HPDE6-E6E7 (cell line): Measurements from ENCODE around the gene STOML2.

Source experiments
- DNase-seq: peaks from one replicate; pipeline ENCODE4 v3.0.0; 2011; ENCODE audit warnings: missing footprints; ENCODE audit errors: extremely low spot score

Gene STOML2

DNA sequence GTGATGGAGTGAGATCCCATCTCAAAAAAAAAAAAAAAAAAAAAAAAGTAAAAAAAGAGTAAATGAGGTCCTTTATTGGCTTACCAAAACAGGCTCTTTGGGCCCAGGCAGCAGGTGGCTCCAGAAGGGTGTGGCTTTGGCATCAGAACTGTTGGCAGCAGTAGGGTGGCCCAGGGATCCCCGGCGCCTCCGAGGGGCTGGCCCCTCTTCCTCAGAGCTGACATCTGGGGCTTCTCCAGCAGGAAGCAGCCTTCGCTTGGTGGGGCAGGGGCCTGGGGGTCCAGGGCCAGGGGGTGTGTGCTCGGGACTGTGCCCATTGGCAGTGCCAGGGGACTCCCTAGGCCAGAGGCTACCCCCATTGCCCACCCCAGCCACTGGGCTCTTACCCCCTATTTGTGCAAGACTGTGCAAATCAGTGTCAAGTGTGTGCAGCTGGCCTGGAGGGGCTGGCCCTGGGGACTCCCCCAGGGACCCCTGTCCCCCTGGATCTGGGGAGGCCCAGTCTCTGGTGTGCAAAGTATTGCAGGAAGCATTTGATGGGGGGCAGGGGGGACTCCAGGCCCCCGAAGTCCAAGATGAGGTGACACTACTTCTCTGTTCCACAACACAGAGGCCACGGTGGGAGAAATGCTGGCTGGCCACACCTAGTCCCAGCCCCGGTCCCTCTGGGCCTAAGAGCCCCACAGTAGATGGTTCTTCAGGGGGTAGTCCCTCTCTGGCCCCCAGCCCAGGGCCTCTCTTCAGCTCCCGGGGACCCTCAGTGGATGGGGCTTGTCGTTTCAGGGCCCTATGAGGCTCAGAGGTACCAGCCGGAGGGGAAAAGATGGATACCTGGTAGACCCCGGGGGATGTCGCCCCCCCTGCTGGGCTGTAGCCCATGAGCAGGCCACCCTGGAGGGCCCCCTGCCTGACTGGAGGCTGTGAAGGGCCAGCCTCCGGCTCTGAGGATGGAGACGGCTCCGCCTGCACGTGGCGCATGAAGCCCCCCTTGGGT is 4.7 kb upstream of the STOML2 start:
- DNase-seq: no peak

DNA sequence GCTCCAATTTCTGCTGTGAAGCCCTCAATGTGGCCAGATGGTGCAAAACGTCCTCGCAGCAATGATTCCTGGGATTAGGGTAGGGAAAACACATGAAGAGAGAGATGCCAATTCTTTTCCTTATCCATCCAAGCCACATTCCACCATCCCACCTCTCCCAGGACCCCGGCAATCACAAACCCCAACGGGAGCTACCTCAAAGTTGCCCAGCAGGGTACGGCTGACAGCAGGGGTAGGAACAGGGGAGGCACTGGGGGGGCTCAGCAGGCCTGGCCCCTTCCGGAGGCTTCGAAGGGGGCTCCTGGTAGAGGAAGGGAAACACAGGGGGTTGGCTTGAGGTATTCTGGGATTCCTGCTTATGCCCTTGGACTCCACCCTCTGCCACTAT is 3.4 kb upstream of the STOML2 start:
- DNase-seq: no peak

GRCh38 chr9:35105571-35106342 is 2.8 kb upstream of the STOML2 start:
- DNase-seq: no peak

DNA sequence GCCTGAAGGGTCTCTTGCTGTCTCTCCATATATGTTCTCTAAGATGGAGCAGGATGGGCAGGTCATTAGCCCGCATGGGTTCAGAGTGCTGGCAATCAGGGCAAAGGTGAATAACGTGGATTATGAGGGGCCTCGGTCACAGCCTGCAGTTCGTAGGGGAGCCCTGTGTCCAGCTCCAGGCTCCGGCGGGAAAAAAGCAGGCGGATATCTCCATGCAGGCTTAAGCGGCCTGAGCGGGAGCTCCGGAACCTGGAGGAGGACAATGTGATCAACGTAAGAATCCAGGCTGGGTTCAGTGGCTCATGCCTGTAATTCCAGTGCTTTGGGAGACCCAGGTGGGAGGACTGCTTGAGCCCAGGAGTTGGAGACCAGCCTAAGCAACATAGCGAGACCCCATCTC is 2.2 kb upstream of the STOML2 start:
- no peak for DNase-seq

GRCh38 chr9:35104586-35104985 is 1.7 kb upstream of the STOML2 start:
- DNase-seq: no peak

DNA sequence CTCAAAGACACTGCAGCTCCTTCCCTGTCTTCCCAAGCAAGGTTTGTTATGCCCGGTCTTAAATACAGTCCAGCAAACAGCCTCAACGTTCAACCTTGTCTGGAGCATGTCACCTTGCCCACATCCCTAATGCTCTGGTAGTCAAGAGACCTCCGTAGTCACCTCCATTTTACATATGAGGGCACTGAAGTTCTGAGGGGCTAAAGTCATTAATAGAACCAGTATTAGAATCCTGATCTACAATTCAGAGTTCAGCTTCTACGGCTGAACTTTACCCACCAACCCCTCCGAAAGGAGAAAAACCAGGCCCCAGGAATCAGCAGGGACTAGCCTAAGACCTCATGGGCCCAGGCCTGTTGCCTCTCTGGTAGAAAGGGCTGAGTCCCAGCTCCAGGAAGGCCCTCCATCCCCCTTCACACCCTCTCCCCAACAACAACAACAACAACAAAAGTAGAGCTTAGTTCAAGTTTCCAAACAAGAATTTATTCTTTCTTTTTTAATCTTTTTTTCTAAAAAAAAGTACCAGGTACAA is 795 bp upstream of the STOML2 start:
- DNase-seq: no peak

GRCh38 chr9:35102465-35102768 is 514 bp downstream of the STOML2 start:
- no peak for DNase-seq

DNA sequence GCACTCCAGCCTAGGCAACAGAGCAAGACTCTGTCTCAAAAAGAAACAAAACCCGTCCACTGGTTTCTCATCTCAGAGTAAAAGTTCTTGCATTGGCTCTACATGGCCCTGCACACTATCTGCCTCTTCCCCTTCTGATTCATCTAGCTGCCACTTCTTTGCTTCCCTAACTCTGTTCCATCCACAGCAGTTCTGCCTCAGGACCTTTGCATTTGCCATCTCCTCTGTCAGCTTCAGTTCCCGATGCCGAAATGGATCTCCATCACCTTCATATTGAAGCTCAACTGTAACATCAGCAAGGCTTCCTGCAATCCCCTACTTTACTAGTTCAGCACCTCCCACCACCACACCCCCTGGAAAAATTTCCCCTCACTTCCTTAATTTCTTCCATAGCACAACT is 5.4 kb downstream of the STOML2 start:
- DNase-seq: no peak

- peak; percentile 88 for DNase-seq
These were observed 6.7 kb downstream of the STOML2 start, which contains the start of gene PIGO for GRCh38 chr9:35096035-35096849. PIGO (minus strand) TSS chr9:35096591; CDS start chr9:35095565, 1,026 bp downstream.

GRCh38 chr9:35091536-35091935 is 11.4 kb downstream of the STOML2 start:
- no peak for DNase-seq

DNA sequence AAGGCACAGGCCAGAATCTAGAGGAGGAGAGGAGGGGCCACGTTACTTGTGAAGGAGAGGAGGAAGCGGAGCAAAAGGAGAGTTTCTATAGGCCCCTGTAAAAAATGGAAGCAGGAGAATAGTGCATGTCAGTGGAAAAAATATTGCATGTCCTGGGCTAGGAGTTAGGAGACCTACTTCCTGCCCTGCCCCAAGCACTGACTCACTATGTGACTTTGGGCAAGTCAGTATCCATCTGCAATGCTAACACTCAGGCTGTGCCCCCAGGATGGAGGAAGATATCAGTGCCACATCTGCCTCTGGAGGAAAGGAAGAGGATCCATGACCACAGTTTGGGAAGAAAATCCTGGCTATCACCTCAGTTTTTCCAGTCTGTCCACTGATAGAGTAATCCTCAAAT is 13.5 kb downstream of the STOML2 start:
- DNase-seq: no peak

GRCh38 chr9:35085078-35085477 is 17.9 kb downstream of the STOML2 start:
- no peak for DNase-seq

DNA sequence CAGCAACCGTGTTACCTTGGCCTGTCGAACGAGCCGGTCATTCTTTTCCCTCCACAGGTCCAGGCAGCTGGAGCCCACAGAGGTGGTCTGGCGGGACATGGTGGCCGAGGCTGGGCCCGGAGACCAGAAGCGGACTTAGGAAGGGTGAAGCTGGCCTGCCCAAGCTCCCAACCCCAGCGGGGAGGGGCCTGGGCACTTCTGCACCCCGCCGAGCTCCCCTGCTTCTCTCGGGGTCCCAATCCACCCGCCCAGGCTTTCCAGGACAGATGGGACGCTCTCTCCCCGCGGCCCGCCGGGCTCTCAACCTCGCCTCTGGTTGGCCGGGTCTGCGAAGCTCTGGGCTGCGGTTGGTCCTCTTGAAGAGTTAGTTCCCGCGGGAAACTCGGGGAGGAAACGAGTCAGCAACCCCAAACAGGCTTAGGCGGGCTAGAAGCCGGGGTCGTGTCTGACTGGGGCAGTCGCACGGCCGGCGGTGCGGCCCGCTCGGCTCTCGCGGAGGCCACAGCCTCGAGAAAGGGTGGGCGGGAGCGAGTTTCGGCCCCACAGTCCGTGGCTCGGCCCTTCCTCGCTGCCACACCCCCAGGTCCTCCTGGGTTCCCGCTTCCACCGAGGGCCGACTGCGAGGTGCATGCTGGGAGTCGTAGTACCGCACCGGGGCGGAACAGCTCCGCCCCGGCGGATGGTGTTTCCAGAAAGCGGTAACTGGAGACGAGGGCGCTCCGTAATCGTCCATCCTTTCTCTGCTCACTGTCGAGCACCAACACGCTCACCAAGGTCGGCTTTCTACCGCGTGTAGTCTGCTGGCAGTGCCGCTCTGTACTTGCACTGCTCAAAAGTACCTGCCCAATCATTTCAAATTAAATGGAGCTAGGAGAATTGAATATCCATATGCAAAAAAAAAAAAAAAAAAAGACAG is 23.2 kb downstream of the STOML2 start, which contains the start of gene FANCG:
TSS of gene FANCG (minus strand) at position 517 of the 916 bp plus-strand sequence. CDS start at position 99, 418 bp downstream.
- DNase-seq: peak; percentile 95

DNA sequence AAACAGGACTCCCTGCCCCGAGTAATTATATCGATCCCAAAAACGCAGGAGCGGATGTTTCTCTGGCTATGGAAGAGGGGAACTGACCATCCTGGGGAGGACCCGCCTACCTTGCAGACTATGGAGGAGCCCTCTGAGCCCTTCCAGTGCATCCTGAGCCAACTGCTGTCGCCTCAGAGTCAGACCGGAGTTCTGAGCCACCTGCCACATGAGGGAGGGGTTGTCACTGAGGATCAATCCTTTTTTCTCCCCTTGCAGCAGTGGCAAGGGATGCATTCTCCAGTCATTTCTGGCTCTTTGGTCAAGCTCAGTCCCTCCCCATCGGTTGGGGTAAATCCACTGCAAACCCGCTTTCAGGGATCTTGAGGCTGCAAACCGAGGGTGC is 23.9 kb downstream of the STOML2 start:
- no peak for DNase-seq

GRCh38 chr9:35078066-35078465 is 24.9 kb downstream of the STOML2 start:
- DNase-seq: no peak

DNA sequence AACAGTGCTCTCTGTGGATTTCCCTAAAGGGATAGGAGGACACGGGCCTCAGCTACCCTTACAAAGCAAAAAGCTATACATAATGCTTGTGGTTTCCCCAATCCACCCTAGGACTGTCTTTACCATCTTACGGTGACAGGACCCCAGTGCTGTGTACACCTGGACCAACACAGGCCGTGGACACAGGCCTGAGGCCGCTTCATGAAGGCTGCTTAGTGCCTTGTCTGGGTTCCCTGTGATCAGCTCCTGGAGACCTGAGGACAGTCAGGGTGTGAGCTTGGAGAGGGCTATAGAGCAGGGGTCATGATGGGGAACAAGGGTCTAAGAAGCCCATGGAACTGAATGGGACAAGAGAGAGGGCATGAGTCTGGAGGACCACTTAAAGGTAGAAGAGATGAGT is 26.1 kb downstream of the STOML2 start:
- DNase-seq: no peak

DNA sequence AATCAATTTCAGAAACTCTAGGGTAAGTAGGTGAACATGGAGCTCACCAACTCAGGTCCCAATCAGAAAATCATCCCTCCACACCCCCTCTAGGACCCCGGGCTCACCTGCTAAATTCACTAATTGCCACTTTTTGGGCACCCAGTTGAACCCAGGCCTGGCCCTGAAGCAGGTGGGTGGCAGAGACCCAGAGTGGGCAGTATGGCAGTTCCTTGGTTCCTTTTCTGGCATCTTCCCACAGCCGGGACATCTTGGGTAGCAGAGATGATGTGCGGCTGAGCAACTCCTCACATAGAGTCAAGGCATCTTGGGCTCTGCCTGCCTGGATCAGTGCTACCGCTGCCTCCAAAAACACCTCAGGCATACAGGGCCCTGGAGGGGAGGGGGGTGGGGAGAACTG is 27.6 kb downstream of the STOML2 start:
- DNase-seq: no peak

GRCh38 chr9:35074791-35075190 is 28.1 kb downstream of the STOML2 start:
- DNase-seq: no peak

- no peak for DNase-seq
These were observed 28.8 kb downstream of the STOML2 start for GRCh38 chr9:35074141-35074540.

- no peak for DNase-seq
These were observed 29.7 kb downstream of the STOML2 start for GRCh38 chr9:35073279-35073612.
